Retinal pigment epithelial cell (primary cell): ENCODE data around the gene DEAF1.
"Not testable (repeated sequence)": the region's sequence is repeated elsewhere in the genome, so short reads cannot be mapped to it uniquely, and the experiment has no call there.

Experiments
- DNase-seq: peaks from one replicate; pipeline ENCODE4 v3.0.0-alpha.2; 2010; ENCODE audit warnings: low read depth
- H3K4me3 ChIP-seq: 2 replicates; pipeline ENCODE4 v1.5.1; 2011; ENCODE audit warnings: mild to moderate bottlenecking, low read length, control low read depth, moderate library complexity
- CTCF ChIP-seq: conservative IDR thresholded peaks from 2 replicates; pipeline ENCODE4 v1.5.1; 2011; ENCODE audit warnings: low read depth, low read length, control low read depth, inconsistent platforms

DEAF1 gene

GRCh38 chr11:650482-650881 is 44.5 kb downstream of the DEAF1 start:
- DNase-seq: no peak
- TF ChIP-seq CTCF: no peak
- H3K4me3 ChIP-seq: no peak overlapping the region

DNA sequence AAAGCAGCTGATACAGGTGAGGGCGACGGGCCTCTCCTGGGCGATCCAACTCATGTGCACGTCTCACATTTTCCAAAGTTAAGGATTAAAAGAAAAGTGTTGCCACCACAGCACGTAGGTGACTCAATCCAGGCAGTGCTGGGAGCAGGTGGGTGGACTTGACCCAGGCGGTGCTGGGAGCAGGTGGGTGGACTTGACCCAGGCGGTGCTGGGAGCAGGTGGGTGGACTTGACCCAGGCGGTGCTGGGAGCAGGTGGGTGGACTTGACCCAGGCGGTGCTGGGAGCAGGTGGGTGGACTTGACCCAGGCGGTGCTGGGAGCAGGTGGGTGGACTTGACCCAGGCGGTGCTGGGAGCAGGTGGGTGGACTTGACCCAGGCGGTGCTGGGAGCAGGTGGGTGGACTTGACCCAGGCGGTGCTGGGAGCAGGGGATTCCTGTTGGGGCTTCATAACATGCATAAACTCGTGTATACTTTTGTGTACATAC is 47.3 kb downstream of the DEAF1 start:
- not testable (repeated sequence) for H3K4me3 ChIP-seq, DNase-seq

DNA sequence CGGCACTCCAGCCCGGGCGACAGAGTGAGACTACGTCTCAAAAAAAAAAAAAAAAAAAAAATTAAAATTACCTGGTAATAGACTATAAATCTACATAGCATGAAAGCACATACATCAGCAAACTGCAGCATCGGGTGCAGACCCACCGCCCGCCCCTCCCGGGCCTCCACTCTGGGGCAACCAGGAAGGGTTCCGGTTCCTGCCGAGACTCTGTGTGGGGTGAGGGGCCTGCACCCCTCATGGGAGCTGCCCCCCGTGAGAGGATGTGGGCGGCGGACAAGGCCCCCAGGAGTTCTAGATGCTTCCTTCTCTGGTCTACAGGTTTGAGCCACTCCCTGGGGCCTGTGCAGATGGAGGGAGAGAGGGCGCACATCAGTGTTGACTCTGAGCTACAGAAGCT is 48.8 kb downstream of the DEAF1 start:
- no peak for TF ChIP-seq CTCF
- no peak overlapping the region for H3K4me3 ChIP-seq
- DNase-seq: no peak

DNA sequence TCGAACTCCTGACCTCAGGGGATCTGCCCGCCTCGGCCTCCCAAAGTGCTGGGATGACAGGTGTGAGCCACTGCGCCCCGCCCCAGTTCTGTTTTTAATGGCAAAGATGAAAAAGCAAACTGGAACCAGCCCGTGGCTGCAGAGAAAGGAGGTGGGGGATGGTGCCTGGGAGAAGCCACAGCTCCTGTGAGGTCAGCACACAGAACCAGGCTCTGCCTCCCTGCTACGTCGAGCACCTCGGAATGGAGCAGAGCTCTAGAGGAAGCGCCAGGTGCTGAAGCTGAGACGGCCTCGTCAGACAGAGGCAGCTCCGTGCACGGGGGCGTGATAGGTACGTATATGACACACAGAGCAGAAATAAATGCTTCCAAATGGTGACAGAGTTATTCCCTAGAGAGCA is 49.5 kb downstream of the DEAF1 start:
- H3K4me3 ChIP-seq: no peak overlapping the region
- DNase-seq: no peak
- TF ChIP-seq CTCF: no peak

DNA sequence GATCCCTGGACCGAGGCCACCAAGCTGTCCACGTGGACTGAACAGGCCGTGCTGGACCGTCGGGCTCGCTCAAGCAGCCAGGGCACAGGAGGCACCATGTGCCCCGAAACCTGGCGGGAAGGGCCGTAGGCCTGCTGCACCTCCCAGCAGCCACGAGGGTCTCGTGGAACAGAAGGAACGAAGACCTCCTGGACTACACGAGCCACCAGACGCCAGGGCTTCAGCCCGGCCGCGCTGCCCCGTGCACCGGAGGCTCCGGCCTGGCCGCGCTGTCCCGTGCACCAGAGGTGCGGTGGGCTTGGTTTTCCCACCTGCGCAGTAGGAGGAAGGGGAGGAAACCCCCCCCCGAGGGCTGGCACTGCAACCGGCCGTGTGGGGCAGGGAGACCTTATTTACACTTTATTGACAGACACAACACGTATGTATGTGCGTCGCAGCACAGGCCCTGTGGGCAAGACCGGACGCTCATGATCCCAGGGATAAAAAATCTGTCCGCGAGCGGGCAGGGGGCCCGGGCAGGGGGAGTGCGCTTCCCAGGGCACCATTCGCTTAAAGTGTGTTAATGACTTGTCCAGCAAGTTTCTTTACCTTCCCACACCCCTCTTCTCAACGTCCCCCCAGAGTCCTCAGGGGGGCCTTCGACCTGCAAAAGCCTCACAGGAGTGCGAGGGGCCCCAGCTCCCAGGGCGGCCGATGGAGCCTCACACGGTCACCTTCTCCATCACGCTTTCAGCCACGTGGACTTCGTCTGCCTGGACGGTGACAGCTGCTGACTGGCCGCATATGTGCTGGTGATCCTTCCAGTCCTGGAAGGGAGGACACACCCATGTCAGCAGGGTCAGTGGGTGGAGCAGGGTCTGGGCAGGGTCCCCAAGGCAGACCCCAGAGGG is 50.9 kb downstream of the DEAF1 start:
- TF ChIP-seq CTCF: no peak
- no peak overlapping the region for H3K4me3 ChIP-seq
- no peak for DNase-seq

GRCh38 chr11:643366-643765 is 51.7 kb downstream of the DEAF1 start:
- no peak for DNase-seq
- H3K4me3 ChIP-seq: no peak overlapping the region
- TF ChIP-seq CTCF: no peak

GRCh38 chr11:641806-642370 is 53.1 kb downstream of the DEAF1 start:
- no peak for DNase-seq
- no peak for TF ChIP-seq CTCF
- no peak overlapping the region for H3K4me3 ChIP-seq
